Spleen (tissue), 11 donors: ENCODE measurements around the gene TRAF1. TPM values are rescaled to one million over a fixed set of nuclear protein-coding genes. Genes with fewer than 3 reads are reported as not detected.

Experiments used
- DNase-seq: peaks from one replicate; pipeline ENCODE4 v3.0.0-alpha.2; 2020
- H3K27ac ChIP-seq, 8 donors: fragments of 200-600 bp; sonication (generic) in 7 of 8; 1 replicate in 4 of 8; 2 replicates in 4 of 8; pipeline versions ENCODE4 v1.5.0 to v1.8.0; 2016 to 2021; ENCODE audit warnings: inconsistent platforms in 4 of 8, mild to moderate bottlenecking in 4 of 8, moderate library complexity in 1 of 8
- H3K27me3 ChIP-seq, 7 donors: fragments of 200-600 bp; sonication (generic) in 6 of 7; replicated peaks in 1 of 7; 1 replicate in 4 of 7; 2 replicates in 3 of 7; pipeline versions ENCODE4 v1.5.0 to v1.8.0; 2016 to 2021; ENCODE audit warnings: inconsistent platforms in 3 of 7, mild to moderate bottlenecking in 1 of 7
- H3K36me3 ChIP-seq, 6 donors: fragments of 200-600 bp; sonication (generic) in 5 of 6; 1 replicate in 4 of 6; 2 replicates in 2 of 6; pipeline versions ENCODE4 v1.5.0 to v1.8.0; 2016 to 2021; ENCODE audit warnings: inconsistent platforms in 2 of 6
- H3K4me1 ChIP-seq, 6 donors: fragments of 200-600 bp; sonication (generic) in 5 of 6; 1 replicate in 3 of 6; 2 replicates in 3 of 6; pipeline versions ENCODE4 v1.5.0 to v1.8.0; 2016 to 2021; ENCODE audit warnings: inconsistent platforms in 3 of 6
- H3K4me3 ChIP-seq, 8 donors: fragments of 200-600 bp; sonication (generic) in 7 of 8; 1 replicate in 4 of 8; 2 replicates in 4 of 8; pipeline versions ENCODE4 v1.5.0 to v1.8.0; 2016 to 2021; ENCODE audit warnings: inconsistent platforms in 4 of 8, mild to moderate bottlenecking in 4 of 8, moderate library complexity in 2 of 8
- H3K9me3 ChIP-seq, 8 donors: fragments of 200-600 bp; sonication (generic) in 7 of 8; 1 replicate in 4 of 8; 2 replicates in 4 of 8; pipeline versions ENCODE4 v1.5.0 to v1.8.0; 2016 to 2021; ENCODE audit warnings: inconsistent platforms in 4 of 8
- POLR2A ChIP-seq, 3 donors: fragments of 450-650 bp; IDR thresholded peaks; one replicate each; pipeline ENCODE4 v1.5.1; 2017; ENCODE audit warnings: antibody characterized with exemption in 3 of 3, mild to moderate bottlenecking in 1 of 3
- POLR2AphosphoS5 ChIP-seq, 3 donors: sonication (generic); formaldehyde crosslinking; IDR thresholded peaks; one replicate each; pipeline ENCODE4 v1.5.1; 2017; ENCODE audit warnings: antibody characterized with exemption in 3 of 3
- WGBS, 5 donors: extraction: QIAGEN DNeasy Blood & Tissue Kit in 3 of 5; methylation state at CpG; one replicate each; pipeline versions ENCODE4 v1.1.5 to v1.1.7; 2013 to 2018; 5-methylcytosine and 5-hydroxymethylcytosine counted together
- intact Hi-C: fragments of 100-400 bp; cut with DNase I; formaldehyde crosslinking; loops from one replicate; pipeline ENCODE4 v1.15.0; 2023; ENCODE audit warnings: low total_unique reads
- polyA plus RNA-seq, 3 donors: library from polyadenylated mRNA; stranded (reverse); fragments of 200-250 nt; gene quantifications; one replicate each; pipeline ENCODE4 v1.2.1, GENCODE V29; 2013
- total RNA-seq, 7 donors: library from RNA; depleted of rRNA in 3 of 7; stranded (reverse); fragments of >200 nt in 3 of 7; fragmentation: NEBNext Ultra II Directional in 4 of 7; extraction: Animal tissue kit (Norgen Biotek cat#: 25700) in 4 of 7; gene quantifications; one replicate each; pipeline versions ENCODE4 v1.1.0 to v1.2.1, GENCODE V29; 2016 to 2021
- TF ChIP-seq, protein P1 (sequence below), 11 experiments: fragments of 200-600 bp in 7 of 11; fragments of 450-650 bp in 4 of 11; sonication (generic) in 4 of 11; IDR thresholded peaks in 8 of 11; conservative IDR thresholded peaks in 3 of 11; 1 replicate in 7 of 11; 2 replicates in 4 of 11; pipeline versions ENCODE4 v1.4.0 to v1.8.0; 2016 to 2021; ENCODE audit warnings: antibody characterized with exemption in 11 of 11, inconsistent platforms in 4 of 11, mild to moderate bottlenecking in 1 of 11
- donor health status: healthy with polysubstance abuse.
- donor health status: DM: no; HTN: no; CAD: no; lungs with moderate emphysema.
- donor health status: DM: no; HTN: no; CAD: no.
- donor health status: Bipolar disorder and iron deficiency.
- donor health status: healthy.
- donor health status: DM: no; HTN: no; CAD: no.
- donor health status: DM: yes; HTN: yes; CAD: no.

The TRAF1 gene
- total and polyA plus RNA-seq, 10 donors, result 8.6 to 29.2 (median 14.1) TPM

DNA sequence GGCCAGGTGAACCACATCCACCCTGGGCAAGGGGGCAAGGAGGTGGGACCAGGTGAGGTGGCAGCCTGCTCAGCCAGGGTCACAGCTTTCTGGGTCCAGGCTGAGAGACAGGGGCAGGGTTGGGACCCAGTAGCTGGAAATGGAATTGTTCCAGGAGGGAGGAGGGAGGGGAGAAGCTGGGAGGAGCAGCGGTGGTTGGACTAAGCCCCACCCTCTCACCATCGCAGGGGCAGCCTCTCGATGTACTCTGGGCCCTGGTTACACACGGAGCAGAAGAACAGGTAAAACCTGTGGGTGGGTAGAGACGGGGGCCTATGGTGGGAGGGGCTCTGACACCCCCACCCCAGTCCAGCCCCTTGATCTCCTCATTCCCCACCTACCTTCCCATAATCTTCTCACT lies 60.8 kb downstream of the TRAF1 start:
- peak overlapping the region in 2 of 8 donors; percentile 9 to 24 for H3K27ac ChIP-seq
- intact Hi-C loops, result no loop called here

DNA sequence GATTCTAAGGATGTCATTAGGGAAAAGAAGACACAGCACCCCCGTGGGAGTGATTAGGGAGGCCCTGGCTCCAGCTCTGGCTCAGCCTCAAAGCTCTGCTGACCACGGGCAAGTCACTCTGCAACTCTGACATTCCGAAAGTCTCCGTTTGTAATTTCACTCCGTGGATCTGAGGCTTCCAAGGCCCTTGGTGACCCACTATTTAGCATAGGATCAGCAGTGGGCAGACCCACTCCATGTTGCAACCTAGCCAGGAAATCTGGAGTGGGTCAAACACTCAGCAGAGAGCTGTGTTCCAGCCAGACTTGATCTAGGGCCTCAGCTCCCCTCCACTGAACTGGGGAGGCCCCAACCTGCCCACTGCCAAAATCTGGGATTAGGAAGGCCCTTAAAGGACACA lies 61.4 kb downstream of the TRAF1 start:
- Histone ChIP-seq H3K27me3 (no peaks in the 10 kb centered on the region), H3K36me3 (peaks cover 0 to 82% (median 48%) of the 10 kb centered on the region in 6 donors), H3K27ac (peak overlapping the region in 2 of 8 donors; percentile 9 to 24), H3K4me3 (no peak overlapping the region), H3K9me3 (no peaks in the 10 kb centered on the region), H3K4me1 (peaks cover 4 to 25% (median 19%) of the 10 kb centered on the region in 6 donors)
- TF ChIP-seq, protein P1, sequence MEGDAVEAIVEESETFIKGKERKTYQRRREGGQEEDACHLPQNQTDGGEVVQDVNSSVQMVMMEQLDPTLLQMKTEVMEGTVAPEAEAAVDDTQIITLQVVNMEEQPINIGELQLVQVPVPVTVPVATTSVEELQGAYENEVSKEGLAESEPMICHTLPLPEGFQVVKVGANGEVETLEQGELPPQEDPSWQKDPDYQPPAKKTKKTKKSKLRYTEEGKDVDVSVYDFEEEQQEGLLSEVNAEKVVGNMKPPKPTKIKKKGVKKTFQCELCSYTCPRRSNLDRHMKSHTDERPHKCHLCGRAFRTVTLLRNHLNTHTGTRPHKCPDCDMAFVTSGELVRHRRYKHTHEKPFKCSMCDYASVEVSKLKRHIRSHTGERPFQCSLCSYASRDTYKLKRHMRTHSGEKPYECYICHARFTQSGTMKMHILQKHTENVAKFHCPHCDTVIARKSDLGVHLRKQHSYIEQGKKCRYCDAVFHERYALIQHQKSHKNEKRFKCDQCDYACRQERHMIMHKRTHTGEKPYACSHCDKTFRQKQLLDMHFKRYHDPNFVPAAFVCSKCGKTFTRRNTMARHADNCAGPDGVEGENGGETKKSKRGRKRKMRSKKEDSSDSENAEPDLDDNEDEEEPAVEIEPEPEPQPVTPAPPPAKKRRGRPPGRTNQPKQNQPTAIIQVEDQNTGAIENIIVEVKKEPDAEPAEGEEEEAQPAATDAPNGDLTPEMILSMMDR (IDR thresholded peaks at IDR 0.05 in 8 of 11, conservative IDR thresholded peaks at IDR 0.05 in 3 of 11), result no peak
- TF ChIP-seq POLR2AphosphoS5 (IDR thresholded peaks at IDR 0.05) (no peak), POLR2A (IDR thresholded peaks at IDR 0.05) (no peak)
- peak; percentile 16 for DNase-seq
- WGBS, 5 donors, result 80 to 88% (median 87%) methylated on average over 5 of the region's 5 CpGs
- intact Hi-C loops, result no loop called here

More for the DNA sequence above, 60.8 kb downstream of the TRAF1 start:
- WGBS, 5 donors, result 72 to 94% (median 82%) methylated on average over 5 of the region's 5 CpGs
- Histone ChIP-seq H3K4me3 (no peak overlapping the region), H3K9me3 (no peaks in the 10 kb centered on the region), H3K27me3 (no peaks in the 10 kb centered on the region), H3K4me1 (peaks cover 4 to 29% (median 20%) of the 10 kb centered on the region in 6 donors), H3K36me3 (peaks cover 0 to 82% (median 41%) of the 10 kb centered on the region in 6 donors)
- TF ChIP-seq, protein P1 (IDR thresholded peaks at IDR 0.05 in 8 of 11, conservative IDR thresholded peaks at IDR 0.05 in 3 of 11), result no peak
- TF ChIP-seq POLR2AphosphoS5 (IDR thresholded peaks at IDR 0.05), result no peak
- TF ChIP-seq POLR2A (IDR thresholded peaks at IDR 0.05), result no peak
- peak; percentile 56 for DNase-seq

DNA sequence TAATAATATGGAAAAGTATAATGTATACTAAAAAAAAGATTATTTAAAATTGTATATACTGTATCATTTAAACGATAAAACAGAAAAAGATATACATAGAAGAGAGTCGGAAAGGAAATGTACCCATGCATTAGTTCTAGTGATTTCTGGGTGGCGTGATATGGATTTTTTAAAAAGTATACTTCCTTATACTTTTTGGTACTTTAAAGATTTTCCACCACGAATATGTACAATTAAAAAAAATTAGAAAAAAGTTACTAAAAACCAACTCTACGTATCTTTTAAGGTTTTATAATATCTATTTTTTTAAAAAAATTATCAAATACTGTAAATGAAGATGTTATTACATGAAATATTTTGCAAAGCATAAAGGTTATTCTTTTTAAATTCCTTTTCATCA lies 61.9 kb downstream of the TRAF1 start:
- H3K9me3 ChIP-seq, result no peaks in the 10 kb centered on the region
- WGBS, 5 donors, result 93 to 98% (median 96%) methylated on average over 5 of the region's 5 CpGs
- H3K27me3 ChIP-seq, result no peaks in the 10 kb centered on the region
- no peak overlapping the region for H3K27ac ChIP-seq
- DNase-seq, result no peak
- H3K4me3 ChIP-seq, result no peak overlapping the region
- H3K4me1 ChIP-seq, result peaks cover 4 to 21% (median 16%) of the 10 kb centered on the region in 6 donors
- intact Hi-C loops, result no loop called here
- TF ChIP-seq, protein P1 (IDR thresholded peaks at IDR 0.05 in 8 of 11, conservative IDR thresholded peaks at IDR 0.05 in 3 of 11), result no peak
- no peak for TF ChIP-seq POLR2AphosphoS5 (IDR thresholded peaks at IDR 0.05)
- no peak for TF ChIP-seq POLR2A (IDR thresholded peaks at IDR 0.05)
- H3K36me3 ChIP-seq, result peaks cover 0 to 82% (median 52%) of the 10 kb centered on the region in 6 donors

DNA sequence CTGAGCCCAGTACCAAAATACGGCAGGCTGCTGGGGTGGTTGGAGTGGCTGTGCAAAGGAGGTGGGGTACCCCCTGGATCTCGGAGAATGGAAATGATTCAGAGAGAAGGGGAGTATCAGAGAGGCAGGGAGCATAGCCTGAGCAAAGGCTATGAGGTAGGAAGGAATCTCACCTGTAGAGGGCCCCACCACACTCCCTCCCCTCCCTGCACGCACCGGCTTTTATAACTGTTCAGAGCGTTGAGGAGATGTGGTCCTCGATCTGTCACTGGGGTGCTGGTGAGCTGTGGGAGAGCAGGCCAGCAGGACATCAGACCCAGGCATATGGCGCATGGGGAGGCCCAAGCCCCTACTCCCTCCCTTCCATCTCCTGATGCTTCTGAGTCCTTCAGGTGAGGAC lies 62.8 kb downstream of the TRAF1 start:
- TF ChIP-seq POLR2AphosphoS5 (IDR thresholded peaks at IDR 0.05) (no peak), POLR2A (IDR thresholded peaks at IDR 0.05) (no peak)
- TF ChIP-seq, protein P1 (IDR thresholded peaks at IDR 0.05 in 8 of 11, conservative IDR thresholded peaks at IDR 0.05 in 3 of 11), result no peak
- Histone ChIP-seq H3K4me1 (peaks cover 0 to 13% (median 8%) of the 10 kb centered on the region in 6 donors), H3K27ac (no peak overlapping the region), H3K4me3 (no peak overlapping the region), H3K9me3 (no peaks in the 10 kb centered on the region), H3K36me3 (peaks cover 0 to 88% (median 53%) of the 10 kb centered on the region in 6 donors), H3K27me3 (no peaks in the 10 kb centered on the region)
- no peak for DNase-seq
- intact Hi-C loops, result no loop called here
- WGBS, 5 donors, result 86 to 97% (median 92%) methylated on average over 6 to 7 of the region's 7 CpGs
